HPDE6-E6E7 (cell line): Measurements from ENCODE around the gene CYP27B1.
A peak's percentile ranks its signal among the peaks of the same experiment; 100 is the strongest.

ENCODE experiments used
- DNase-seq: peaks from one replicate; pipeline ENCODE4 v3.0.0; 2011; ENCODE audit warnings: missing footprints; ENCODE audit errors: extremely low spot score

Gene CYP27B1

DNA sequence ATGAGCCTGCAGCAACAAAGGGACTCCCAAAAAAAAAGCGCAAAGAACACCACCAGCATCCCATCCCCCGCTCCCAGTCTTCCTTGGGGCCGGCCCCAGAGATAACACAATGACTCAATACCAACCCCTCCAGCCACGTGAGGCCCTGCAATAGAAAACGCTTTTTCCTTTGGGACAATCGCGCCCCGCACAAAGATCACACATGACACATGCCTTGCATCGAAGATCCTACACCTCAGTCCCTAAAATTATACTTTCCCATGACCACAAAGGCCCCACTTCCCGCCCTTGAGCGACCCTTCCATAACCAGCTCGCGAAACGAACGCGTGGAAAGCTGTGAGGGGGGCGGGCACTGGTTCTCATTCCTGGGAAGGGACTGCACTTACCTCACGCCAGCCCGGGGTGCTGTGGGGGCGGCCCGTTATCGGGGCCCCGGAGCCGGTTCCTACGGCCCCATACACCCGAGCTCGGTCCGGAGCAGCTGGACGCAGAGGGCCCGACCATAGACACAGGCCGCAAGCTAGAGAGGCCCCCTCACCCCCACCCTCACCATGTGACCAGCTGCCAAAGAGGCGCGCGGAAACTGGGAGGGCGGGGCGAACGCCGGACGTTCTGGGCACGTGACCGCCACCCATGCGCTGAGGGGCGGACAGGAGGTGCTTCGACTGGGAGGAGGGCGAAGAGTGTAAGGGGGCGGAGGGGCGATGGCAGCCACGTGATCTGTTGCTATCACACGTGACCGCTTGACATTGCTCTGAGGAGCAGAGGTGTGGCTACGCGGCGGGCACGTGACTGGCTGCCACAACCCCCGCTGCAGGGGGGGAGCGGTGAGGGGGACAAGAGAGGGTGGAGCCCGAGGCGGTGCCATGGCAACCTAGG is 14.8 kb downstream of the CYP27B1 start, which contains the start of gene CDK4:
Gene CDK4, minus strand, starts transcription at position 523 of the 880 bp plus-strand sequence. CDS start 593 bp downstream, outside the sequence.
- peak; percentile 91 for DNase-seq

GRCh38 chr12:57751432-57751787 is 15.5 kb downstream of the CYP27B1 start:
- no peak for DNase-seq

GRCh38 chr12:57750561-57751431 is 16.1 kb downstream of the CYP27B1 start:
- DNase-seq, result no peak

- no peak for DNase-seq
Measured at GRCh38 chr12:57749061-57749460, 17.8 kb downstream of the CYP27B1 start.

- DNase-seq, result no peak
Measured at GRCh38 chr12:57746025-57746424, 20.9 kb downstream of the CYP27B1 start.

DNA sequence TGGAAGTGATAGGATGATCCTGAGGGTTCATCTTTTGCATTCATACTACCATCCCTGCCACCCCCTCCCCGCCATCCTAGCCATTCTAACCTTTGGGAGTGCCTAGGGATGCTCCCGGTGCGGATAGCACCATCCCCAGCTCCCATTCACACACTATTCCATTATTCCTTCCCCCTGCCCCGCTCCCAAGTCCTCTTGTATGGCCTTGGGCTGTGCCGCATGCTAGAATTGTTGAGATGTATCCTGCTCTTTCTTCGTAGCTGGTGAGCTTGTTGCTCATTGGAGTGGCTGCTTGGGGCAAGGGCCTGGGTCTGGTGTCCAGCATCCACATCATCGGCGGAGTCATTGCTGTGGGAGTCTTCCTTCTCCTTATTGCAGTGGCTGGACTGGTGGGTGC is 21.4 kb downstream of the CYP27B1 start:
- no peak for DNase-seq

- DNase-seq, result peak; percentile 97
Measured at GRCh38 chr12:57744777-57745484, 21.9 kb downstream of the CYP27B1 start, which contains the start of gene TSPAN31. TSS of gene TSPAN31 (plus strand) at chr12:57745039. CDS start at chr12:57745155, 116 bp downstream.

DNA sequence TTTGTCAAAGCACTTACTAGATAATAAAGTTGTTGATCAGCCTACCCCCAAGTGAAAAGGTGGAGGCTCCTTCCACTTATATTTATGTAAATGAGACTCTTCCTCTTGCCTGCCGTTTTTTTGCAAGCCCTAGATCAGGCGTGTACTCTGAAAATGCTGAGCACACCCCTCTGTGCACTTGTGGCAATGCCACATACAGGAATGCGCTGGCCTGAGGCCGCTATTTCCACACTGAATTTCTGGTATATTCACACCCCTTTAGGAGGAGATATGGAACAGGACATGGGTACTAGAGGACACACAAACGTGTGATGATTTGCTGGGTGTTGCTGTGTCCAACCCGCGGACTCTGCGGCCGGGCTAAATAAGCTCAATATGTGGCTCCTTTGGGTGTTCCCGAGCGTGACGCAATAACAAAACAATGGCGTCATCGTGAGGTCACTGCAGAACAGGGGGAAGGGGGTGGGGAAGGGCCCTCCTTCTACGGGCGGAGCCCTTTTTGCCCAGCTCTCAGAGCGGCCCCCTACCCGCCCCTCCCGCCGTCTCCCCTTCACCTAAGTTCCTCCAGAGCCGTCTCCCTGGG is 22.6 kb downstream of the CYP27B1 start:
- no peak for DNase-seq

GRCh38 chr12:57743769-57744168 is 23.1 kb downstream of the CYP27B1 start:
- DNase-seq, result no peak

- no peak for DNase-seq
Measured at GRCh38 chr12:57741844-57742738, 24.8 kb downstream of the CYP27B1 start.

DNA sequence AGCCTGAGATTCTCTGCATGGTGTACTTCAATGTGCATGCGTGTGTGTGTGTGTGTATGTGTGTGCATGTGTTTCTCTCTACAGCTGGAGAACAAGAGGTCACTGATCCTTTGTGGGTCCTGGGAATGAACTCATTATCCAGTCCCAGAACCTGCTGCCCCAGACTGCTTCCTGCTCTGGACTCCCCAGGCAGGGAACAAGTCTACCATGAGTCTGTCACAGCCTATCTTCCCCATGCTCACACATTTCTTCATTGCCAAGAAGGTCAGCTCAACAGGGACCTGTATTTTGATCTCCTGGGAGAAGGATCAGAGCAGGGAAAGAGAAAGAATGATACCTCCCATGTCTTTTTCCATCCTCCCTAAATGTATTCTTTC is 25.5 kb downstream of the CYP27B1 start:
- no peak for DNase-seq

- DNase-seq, result no peak
Measured at GRCh38 chr12:57740656-57741412, 26.0 kb downstream of the CYP27B1 start.

GRCh38 chr12:57739914-57740538 is 26.9 kb downstream of the CYP27B1 start:
- DNase-seq, result no peak

DNA sequence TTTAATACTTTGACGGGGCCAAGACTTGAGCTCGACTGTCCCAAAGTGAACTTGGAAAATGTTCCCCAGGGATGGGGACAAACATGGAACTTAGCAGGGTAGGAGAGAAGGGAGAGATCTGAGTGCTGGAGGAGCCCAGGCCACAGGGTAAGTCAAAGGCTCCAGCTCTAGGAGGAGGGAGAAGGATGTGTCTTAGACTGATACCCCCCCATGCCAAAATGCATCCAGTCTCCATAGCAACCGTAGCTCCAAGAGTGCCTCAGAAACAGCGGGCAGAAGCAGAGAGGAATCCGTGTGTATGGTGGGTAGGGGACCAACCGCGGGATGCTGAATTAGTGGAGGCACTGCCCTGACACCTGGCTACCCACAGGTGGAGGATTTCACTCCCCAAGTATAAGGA is 27.5 kb downstream of the CYP27B1 start:
- DNase-seq, result no peak

GRCh38 chr12:57738661-57739237 is 28.1 kb downstream of the CYP27B1 start, which contains the start of gene AGAP2:
TSS of gene AGAP2 (minus strand) at chr12:57738742. CDS start at chr12:57738246, 496 bp downstream.
- no peak for DNase-seq

DNA sequence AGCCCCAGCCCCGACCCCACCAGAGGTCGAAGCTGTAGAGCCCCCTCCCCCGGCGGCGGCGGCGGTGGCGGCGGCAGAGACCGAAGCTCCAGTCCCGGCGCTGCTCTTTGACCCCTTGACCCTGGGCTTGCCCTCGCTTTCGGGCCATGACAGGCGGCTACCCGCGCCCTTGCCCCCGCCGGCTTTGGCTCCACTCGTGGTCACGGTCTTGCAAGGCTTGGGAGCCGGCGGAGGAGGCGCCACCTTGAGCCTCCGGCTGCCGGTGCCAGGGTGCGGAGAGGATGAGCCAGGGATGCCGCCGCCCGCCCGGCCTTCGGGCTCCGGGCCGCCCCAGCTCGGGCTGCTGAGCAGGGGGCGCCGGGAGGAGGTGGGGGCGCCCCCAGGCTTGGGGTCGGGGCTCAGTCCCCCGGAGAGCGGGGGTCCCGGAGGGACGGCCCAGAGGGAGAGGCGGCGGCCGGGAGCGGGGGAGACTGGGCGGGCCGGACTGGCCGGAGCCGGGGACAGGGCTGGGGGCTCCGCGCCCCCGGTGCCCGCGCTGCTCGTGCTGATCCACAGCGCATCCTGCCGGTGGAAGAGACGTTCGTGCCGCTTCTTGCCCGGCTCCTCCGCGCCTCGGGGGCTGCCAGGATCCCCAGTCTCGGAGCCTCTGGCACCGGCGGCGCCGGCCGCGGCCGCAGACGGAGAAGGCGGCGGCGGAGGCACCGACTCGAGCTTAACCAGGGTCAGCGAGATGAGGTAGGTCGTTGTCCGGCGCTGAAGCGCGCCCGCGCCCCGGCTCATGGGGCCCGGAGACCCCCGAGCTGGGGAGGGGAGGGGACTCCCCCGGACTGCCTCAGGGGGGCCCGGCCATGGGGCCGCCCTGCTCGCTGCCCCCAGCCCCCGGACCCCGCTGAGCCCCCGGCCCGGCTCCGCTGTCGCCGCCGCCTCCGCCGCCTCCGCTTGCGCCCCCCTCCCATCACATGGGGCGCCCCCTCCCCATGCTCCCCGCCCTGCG is 29.1 kb downstream of the CYP27B1 start:
- no peak for DNase-seq

- no peak for DNase-seq
Measured at GRCh38 chr12:57736741-57737466, 30.0 kb downstream of the CYP27B1 start.
